HG03460 (cell line): ENCODE data around the gene CYBA.
A peak's percentile ranks its signal among the peaks of the same experiment; 100 is the strongest.

ENCODE experiments used
- ATAC-seq: cut with Tn5 transposase; IDR thresholded peaks from one replicate; pipeline ENCODE4 v1.9.1; 2021; ENCODE audit not compliant: unreplicated experiment

The CYBA gene

DNA sequence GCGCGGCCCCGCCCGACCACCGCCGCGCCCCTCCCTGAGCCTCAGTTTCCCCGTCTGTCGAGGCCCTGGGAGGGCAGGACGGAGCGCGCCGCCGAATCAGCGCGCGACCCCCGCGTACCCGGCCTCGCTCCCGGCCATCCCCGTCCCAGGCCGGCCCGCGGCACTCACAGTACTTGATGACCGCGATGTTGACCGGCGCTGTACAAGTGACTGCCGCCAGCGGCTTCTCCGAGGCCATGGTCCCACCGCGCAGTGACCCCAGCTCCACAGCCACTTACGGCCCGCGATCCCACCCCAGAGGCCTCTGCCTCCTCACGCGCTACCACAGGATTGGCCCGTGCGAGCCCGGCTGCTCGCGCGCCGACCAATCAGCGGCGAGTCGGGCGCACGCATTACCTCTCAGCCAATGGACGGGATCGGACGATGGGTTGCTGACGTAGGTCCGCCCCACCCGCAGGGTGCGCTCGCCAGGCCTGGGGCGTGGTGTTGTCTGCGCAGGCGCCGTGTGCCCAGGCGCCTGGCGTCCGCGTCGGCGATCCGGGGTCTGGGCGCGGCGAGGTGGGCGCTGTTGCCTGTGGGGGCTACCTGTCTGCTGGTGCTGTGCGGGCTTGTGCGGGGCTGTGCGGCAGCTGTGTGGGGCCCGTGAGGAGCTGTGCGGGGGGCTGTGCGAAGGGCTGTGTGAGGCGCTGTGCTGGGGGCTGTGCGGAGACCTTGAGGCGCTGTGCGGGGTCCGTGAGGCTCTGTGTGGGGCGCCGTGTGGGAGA lies 12.2 kb upstream of the CYBA start, which contains the start of gene MVD:
TSS of gene MVD (minus strand) at position 249 of the 764 bp plus-strand sequence. CDS start at position 238, 11 bp downstream.
- ATAC-seq, result peak; percentile 90

DNA sequence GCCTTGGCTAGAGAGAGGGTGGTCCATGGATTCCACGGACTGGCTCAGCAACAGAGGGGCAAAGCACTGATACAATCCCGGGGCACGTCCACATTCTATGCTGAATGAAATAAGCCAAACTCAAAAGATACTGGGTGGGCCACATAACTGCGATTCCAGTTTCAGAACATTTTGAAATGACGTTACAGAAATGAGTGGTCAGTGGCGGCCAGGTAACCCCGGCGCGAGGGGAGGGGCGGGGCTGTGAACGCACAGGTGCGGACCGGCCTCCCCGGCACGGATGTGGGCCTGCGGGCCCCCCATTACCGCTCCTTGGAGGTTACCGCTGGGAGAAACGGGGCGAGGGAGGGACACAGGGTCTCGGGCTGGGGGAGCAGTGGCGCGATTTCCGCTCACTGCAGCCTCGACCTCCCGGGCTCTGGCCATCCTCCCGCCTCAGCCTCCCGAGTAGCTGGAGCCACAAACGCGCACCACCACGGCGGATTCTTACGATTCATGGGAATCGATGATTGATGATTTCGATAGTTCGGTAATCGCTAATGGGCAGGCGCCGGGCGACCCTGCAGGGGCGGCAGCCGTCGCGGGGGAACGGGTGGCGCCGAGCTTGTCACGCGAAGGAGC lies 11.5 kb upstream of the CYBA start:
- ATAC-seq, result no peak

DNA sequence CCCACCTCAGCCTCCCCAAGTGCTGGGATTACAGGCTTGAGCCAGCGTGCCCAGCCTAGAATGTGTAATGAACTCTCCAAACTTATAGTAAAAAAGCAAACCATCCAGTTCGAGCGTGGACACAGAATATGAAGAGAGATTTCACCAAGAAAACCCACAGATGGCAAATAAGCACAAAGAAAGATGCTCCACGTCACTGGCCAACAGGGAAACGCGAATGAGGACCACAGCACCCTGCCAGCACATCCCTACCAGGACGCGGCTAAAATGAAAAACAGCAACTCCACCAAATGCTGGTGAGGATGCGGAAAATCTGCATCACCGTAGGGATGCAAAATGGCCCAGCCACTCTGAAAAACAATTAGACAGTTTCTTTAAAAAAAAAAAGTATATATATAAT lies 10.6 kb upstream of the CYBA start:
- no peak for ATAC-seq

DNA sequence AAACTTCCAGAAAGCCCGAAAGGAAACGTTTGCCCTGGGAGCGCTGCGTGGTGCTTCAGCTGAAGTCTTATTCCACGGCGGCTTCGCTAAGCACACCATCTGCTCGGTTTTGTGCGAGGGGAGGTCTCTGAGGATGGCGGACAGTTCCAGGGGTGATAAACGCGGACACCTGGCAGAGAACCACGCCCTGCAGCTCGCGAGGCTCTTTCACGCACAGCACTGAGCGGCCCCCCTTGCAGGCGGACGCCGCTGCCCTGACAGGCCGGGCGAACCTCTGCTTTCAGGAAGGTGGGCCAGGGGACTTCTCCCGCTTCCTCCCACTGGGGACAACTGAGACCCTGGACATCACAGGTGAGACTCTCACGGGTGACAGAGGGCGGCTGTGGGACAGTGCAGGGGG lies 8.3 kb upstream of the CYBA start:
- ATAC-seq, result no peak

- ATAC-seq, result no peak
These were observed 7.9 kb upstream of the CYBA start for GRCh38 chr16:88658714-88659113.

DNA sequence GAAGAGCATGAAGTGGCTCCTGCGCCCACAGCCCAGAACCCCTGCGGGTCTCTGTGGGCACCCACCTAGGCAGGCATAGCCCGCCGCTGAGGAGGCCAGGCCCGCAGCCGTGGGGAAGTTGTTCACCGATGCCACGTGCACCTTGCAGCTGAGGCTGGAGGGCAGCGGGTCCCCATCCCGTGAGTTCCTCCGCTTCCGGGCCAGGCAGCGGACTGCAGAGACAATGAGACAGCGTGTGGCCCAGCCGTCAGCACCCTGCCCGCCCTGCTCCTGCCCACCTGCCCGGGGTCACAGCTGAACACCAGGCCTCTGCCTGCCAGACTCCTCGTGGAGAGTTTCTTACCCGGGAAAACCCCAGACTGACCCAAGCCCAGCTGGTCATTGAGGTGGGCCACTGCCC lies 6.5 kb upstream of the CYBA start:
- no peak for ATAC-seq

- ATAC-seq, result no peak
These were observed 5.6 kb upstream of the CYBA start for GRCh38 chr16:88656291-88656980.

- no peak for ATAC-seq
These were observed 5.0 kb upstream of the CYBA start for GRCh38 chr16:88655733-88656281.

- no peak for ATAC-seq
These were observed 4.3 kb upstream of the CYBA start for GRCh38 chr16:88655053-88655732.

DNA sequence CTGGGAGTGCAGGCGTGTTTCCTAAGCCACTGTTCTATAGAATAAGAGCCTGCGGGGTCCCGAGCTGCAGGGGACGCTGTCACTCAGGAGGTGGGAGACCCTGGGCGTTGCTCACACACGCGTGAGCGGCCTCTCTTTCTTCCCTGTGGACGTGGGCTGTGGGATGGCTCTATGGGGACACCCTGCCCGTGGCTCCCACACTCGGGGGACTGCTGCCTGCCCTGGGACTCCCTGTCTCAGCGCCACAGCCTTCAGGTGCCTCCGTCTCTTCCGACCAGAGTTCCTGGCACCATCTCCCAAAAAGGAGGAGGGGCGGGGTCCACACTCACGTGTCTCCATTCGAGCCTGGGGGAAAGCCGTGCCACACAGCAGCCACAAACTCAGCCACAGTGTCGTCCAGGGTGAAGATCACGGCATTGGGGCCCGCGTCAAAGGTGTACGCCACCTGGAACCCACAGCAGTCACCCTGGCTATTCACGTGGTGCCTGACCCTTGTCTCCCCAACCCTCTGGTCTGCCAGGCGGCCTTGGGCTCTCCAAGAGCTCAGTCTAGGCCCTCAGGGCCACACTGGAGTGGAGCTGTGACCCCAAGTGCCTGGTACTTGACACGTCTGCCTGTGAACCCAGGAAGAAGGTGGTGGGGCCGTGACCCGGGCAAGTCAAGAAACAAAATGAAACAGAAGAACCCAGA lies 3.7 kb upstream of the CYBA start:
- ATAC-seq, result no peak

DNA sequence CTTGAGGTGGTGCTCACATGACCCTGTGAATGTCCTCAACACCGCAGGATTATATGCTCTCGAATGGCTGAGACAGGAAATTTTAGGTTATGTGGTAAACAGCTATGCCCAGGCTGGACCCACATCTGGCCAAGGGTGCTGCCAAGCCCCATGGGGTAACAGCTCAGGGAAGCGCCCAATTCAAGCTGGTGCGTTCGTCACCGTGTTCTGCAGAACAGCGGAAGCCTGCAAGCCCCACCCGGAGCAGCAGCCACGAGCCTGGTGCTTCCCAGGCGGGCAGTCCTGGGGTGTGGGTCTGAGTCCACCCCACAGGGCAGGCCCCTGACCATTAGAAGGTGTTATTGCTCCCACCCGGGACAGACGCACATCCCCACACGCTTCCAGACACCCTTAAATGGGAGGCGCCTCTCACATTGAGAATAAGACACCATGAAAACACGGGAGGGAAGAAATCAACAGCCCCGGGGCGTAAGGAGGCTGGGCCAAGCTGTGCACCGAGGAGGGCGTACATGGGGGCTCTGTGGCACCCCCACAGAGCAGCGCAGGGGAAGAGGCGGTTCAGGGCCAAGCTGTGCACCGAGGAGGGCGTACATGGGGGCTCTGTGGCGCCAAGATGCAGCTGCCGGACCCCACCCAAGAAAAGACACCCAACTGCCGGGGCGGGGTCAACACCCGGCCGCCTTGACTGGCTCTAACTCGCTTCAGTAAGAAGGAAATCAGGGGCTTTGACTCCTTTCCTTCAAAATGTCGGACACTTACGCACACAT lies 2.9 kb upstream of the CYBA start:
- no peak for ATAC-seq

DNA sequence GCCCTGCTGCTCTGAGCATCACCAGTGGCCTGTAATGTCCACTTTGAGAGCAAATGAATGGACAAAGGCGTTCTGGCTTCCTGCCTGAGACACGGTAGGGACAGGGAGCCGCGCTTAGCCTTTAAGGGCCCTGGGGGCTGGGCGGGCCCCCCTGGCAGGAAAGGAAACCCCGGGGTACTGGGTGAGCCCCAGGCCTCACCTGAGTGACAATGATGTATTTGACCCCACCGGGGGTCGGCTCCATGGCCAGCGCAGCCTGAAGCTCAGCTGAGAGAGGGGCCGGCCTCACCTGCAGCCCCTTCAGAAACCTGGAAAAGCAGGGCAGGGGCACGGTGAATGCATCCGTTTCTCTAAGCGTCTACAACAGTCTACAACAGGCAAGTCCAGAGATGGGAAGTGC lies 2.2 kb upstream of the CYBA start:
- ATAC-seq, result no peak

GRCh38 chr16:88652762-88653063 lies 1.9 kb upstream of the CYBA start:
- no peak for ATAC-seq

DNA sequence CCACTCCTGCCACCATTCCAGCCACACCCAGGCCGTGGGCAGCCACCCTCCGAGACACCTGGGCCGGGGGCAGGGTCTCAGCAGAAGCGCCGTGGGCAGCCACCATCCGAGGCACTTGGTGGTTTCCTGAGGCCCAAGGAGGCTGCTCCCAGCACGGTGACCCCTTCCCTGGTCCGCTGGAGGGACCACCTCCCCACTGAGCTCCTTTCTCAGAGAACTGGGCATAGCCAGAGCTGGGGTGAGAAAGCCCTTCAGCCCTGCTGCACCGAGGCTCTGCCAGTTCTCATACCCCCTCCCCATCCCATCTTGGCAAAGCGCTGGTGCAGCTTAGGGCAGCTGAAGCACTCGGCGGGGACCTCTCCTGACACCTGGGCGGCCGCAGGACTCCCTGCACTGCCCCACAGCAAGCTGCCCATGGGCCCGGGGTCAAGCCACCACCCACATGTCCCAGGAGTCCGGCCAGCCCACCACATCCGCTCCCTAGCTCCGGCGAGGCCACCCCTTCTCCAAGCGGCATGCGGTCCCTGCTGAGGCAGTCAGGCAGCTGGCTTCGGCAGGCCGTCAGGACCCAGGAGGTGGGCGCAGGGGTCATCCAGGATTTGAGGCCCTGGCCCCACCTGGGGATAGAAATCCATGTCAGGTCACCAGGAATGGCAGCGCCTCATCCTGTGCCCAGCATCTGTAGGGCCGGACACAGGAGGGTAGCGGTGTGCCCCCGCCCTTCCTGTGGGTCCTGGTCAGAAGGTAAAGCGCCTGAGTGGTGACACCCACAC lies 1.3 kb upstream of the CYBA start:
- no peak for ATAC-seq

GRCh38 chr16:88651276-88651988 lies 579 bp upstream of the CYBA start:
- ATAC-seq, result peak; percentile 74

DNA sequence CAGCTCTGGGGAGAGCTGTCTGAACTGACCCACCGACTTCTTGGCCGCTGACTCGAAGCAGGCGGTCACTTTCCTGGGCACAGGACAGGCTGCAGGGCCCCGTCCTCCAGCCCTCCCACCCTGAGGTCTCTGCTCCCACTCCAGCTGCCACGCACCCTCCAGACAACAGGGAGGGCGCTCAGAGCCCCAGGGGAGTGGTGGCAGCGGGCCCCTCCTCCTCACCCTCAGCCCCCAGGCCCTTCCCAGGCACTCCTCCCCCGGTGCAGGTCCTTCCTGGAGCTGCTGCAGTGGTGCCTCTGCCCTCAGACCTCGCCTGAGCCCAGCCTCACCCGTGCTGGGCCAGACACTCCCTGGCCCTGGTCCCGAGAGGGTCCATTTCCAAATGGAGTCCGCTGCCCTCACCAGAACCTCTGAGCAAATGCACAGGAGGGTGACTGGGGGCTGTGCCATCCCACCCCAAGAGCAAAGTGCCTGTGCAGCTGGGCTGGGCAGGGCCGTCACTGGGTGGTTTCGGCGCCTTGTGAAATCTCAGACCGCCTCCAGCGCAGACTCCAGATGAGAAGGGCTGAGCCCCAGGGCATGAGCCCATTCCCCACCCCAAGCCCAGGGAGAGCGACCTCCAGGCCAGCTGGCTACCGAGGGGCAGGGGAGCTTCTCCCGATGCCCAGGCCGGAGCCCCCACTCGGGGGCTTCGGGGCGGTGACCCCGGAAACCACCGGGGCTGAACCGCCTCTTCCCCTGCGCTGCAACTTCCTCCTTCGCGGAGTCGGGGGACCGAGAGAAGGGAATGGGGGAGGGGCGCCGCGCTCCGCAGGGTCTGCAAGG lies 717 bp downstream of the CYBA start:
- peak; percentile 12 for ATAC-seq

DNA sequence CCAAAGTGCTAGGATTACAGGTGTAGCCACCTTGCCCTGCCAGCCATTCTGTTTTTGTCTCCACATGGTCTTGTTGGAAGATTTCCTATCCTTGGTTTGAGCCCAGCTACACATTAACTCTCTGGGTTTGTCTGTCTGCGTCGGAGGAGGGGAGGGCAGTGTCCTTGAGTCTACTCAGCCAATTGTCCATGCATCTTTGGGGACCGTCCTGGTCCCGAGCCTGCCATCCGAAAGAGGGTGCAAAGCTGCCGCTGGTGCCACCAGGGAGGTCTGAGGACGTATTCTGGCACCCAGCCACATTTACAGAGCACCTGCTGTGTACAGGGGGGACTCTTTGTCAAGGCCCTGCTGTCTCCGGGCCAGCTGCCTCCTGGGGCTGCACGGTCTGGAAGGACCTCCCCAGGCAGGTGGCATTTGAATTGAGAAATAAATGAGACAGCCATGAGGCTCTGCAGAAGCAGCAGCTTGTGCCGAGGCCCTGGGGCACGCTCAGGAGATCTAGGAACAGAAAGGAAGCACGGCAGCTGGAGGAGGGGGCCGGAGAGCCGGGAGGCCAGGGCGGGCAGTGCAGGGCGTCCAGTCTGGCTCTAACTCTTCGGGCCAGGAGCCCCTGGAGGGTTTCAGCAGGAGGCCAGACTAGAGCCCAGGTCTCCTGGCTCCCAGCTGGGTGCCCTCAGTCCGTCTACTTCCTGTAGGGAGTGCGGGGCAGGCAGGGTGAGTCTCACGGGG lies 1.5 kb downstream of the CYBA start:
- ATAC-seq, result no peak
